Activated B cell treated with CpG ODN at 0.5 μM for 24 hours (primary cell): ENCODE measurements around the gene CGRRF1. TPM values are rescaled to one million over a fixed set of nuclear protein-coding genes. Genes with fewer than 3 reads are reported as not detected.

Experiments used
- ATAC-seq: fragments of 200-7000 bp; cut with Tn5 transposase; one replicate; pipeline ENCODE4 v1.10.0; 2021; ENCODE audit warnings: low read depth, mild to moderate bottlenecking, moderate library complexity
- CTCF ChIA-PET: fragments of 350-600 bp; sonication (Branson Sonifier 250); formaldehyde crosslinking; loops from one replicate; lab custom pipeline; 2021; ENCODE audit warnings: antibody characterized with exemption; lab: Charles Lee
- POLR2A ChIA-PET: fragments of 350-600 bp; sonication (Branson Sonifier 250); formaldehyde crosslinking; loops from one replicate; lab custom pipeline; 2021; ENCODE audit warnings: antibody characterized with exemption; lab: Charles Lee
- DNase-seq: peaks from one replicate; pipeline ENCODE4 v3.0.0; 2022
- H3K27ac Mint-ChIP-seq: one replicate; pipeline ENCODE4 v1.8.0; 2020; ENCODE audit warnings: mixed read lengths
- H3K27me3 Mint-ChIP-seq: one replicate; pipeline ENCODE4 v1.8.0; 2021; ENCODE audit warnings: mixed read lengths
- H3K36me3 Mint-ChIP-seq: one replicate; pipeline ENCODE4 v1.8.0; 2021; ENCODE audit warnings: low read depth, mixed read lengths
- H3K4me1 Mint-ChIP-seq: one replicate; pipeline ENCODE4 v1.8.0; 2021; ENCODE audit warnings: mixed read lengths
- H3K4me3 Mint-ChIP-seq: one replicate; pipeline ENCODE4 v1.8.0; 2020; ENCODE audit warnings: mild to moderate bottlenecking, mixed read lengths
- H3K9me3 Mint-ChIP-seq: one replicate; pipeline ENCODE4 v1.8.0; 2020; ENCODE audit warnings: mixed read lengths
- CTCF ChIP-seq: fragments of 200-600 bp; IDR thresholded peaks from one replicate; pipeline ENCODE4 v1.8.0; 2022; ENCODE audit warnings: antibody characterized with exemption, mild to moderate bottlenecking
- intact Hi-C: fragments of 100-400 bp; cut with micrococcal nuclease; formaldehyde crosslinking; loops from one replicate; pipeline ENCODE4 v1.15.1; 2024
- total RNA-seq: library from RNA; stranded (reverse); gene quantifications from 2 replicates; pipeline ENCODE4 v1.2.3, GENCODE V29; 2022

Gene CGRRF1
- total RNA-seq, 1 donor from 2014 or later = 11.9 TPM

- H3K4me1 Mint-ChIP-seq = peaks cover 16% of the 10 kb centered on the region
- TF ChIP-seq CTCF = no peak
- ATAC-seq = no peak
These were observed 62.6 kb downstream of the CGRRF1 start for GRCh38 chr14:54572316-54572715.

GRCh38 chr14:54574528-54574927 is 64.8 kb downstream of the CGRRF1 start:
- intact Hi-C loops = no loop called here
- ATAC-seq (no peak), DNase-seq (no peak)
- no peak overlapping the region for H3K4me3 Mint-ChIP-seq
- H3K9me3 Mint-ChIP-seq = peaks cover 15% of the 10 kb centered on the region
- peaks cover 14% of the 10 kb centered on the region for H3K36me3 Mint-ChIP-seq
- H3K27me3 Mint-ChIP-seq = no peaks in the 10 kb centered on the region
- POLR2A ChIA-PET = no interaction called here
- peaks cover 3% of the 10 kb centered on the region for H3K4me1 Mint-ChIP-seq
- CTCF ChIA-PET = interaction anchor here (1.5 kb wide), 1 partner anchor 117 kb away, joined by 4 read pairs; no protein-coding TSS in a partner anchor
- H3K27ac Mint-ChIP-seq = no peak overlapping the region
- no peak for TF ChIP-seq CTCF

More at GRCh38 chr14:54572316-54572715, 62.6 kb downstream of the CGRRF1 start:
- peaks cover 16% of the 10 kb centered on the region for H3K36me3 Mint-ChIP-seq
- H3K9me3 Mint-ChIP-seq = peaks cover 15% of the 10 kb centered on the region
- ChIA-PET POLR2A (no interaction called here), CTCF (interaction anchor here (1.2 kb wide), 1 partner anchor 202 kb away, joined by 3 read pairs; no protein-coding TSS in a partner anchor)
- intact Hi-C loops = no loop called here
- no peak overlapping the region for H3K4me3 Mint-ChIP-seq
- H3K27ac Mint-ChIP-seq = no peak overlapping the region
- H3K27me3 Mint-ChIP-seq = no peaks in the 10 kb centered on the region
- no peak for DNase-seq

DNA sequence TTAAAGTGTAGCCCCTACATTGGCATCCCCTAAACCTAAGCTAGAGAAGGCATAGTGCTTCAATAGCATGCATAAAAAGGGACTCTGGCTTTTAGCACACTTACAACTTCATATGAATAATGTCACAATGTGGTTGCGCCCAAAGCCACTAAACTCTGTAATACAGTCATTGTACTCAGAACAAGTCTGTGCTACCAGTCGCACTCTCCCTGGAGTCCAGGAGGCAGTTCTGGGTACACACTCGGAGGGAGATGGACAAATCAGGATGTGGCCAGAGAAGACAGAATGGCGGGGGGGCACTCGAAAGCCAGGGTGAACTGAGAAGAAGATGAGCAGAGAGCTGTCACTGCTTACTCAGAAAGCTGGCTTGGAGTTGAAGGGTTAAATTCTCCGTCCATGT is 67.8 kb downstream of the CGRRF1 start:
- ChIA-PET POLR2A (interaction anchor here (1.6 kb wide), 1 partner anchor 9 kb away, joined by 4 read pairs; no protein-coding TSS in a partner anchor), CTCF (interaction anchor here (1.3 kb wide), 1 partner anchor 9 kb away, joined by 3 read pairs; no protein-coding TSS in a partner anchor)
- ATAC-seq (no peak), DNase-seq (no peak)
- Mint-ChIP-seq H3K36me3 (peaks cover 10% of the 10 kb centered on the region), H3K27me3 (no peaks in the 10 kb centered on the region), H3K27ac (no peak overlapping the region), H3K9me3 (peaks cover 8% of the 10 kb centered on the region), H3K4me1 (no peaks in the 10 kb centered on the region), H3K4me3 (no peak overlapping the region)
- intact Hi-C loops = no loop called here
- no peak for TF ChIP-seq CTCF

GRCh38 chr14:54577977-54578376 is 68.3 kb downstream of the CGRRF1 start:
- H3K27ac Mint-ChIP-seq = no peak overlapping the region
- peaks cover 6% of the 10 kb centered on the region for H3K9me3 Mint-ChIP-seq
- ChIA-PET POLR2A (interaction anchor here (1.6 kb wide), 1 partner anchor 10 kb away, joined by 4 read pairs; no protein-coding TSS in a partner anchor), CTCF (interaction anchor here (1.3 kb wide), 1 partner anchor 10 kb away, joined by 3 read pairs; no protein-coding TSS in a partner anchor)
- H3K4me1 Mint-ChIP-seq = no peaks in the 10 kb centered on the region
- H3K4me3 Mint-ChIP-seq = no peak overlapping the region
- DNase-seq (no peak), ATAC-seq (no peak)
- no peaks in the 10 kb centered on the region for H3K27me3 Mint-ChIP-seq
- H3K36me3 Mint-ChIP-seq = peaks cover 7% of the 10 kb centered on the region
- intact Hi-C loops = no loop called here
- TF ChIP-seq CTCF = no peak

DNA sequence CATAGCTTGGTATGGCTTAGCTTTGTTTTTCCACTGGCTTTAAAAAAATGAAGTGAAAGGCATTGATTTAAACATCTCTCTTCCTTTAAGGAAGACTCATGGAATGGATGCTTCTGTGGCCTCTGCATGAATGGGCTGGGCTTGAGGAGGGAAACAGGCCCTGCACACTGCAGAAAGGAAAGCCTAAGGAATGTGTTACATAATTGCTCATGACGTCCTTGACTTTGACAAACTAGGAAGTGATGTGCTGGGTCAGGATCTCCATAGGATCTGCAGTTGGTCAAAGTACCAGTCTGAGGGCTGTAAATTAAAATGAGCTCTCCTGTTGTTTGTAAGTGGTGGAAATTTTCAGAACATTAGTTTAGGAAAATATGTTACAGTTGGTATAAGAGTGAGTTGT is 69.9 kb downstream of the CGRRF1 start:
- Mint-ChIP-seq H3K36me3 (no peaks in the 10 kb centered on the region), H3K4me1 (no peaks in the 10 kb centered on the region), H3K27me3 (no peaks in the 10 kb centered on the region), H3K4me3 (no peak overlapping the region), H3K9me3 (no peaks in the 10 kb centered on the region), H3K27ac (no peak overlapping the region)
- ChIA-PET CTCF (no interaction called here), POLR2A (no interaction called here)
- intact Hi-C loops = no loop called here
- ATAC-seq (no peak), DNase-seq (no peak)
- TF ChIP-seq CTCF = no peak
